DOHH2 (cell line): ENCODE measurements around the gene ZNF385C.

ENCODE experiments used
- H3F3A ChIP-seq: fragments of 200-600 bp; sonication (generic), shearing (Covaris generic); 2 replicates; pipeline ENCODE4 v1.6.0; 2016; ENCODE audit warnings: antibody characterized with exemption, mild to moderate bottlenecking; ENCODE audit not compliant: control insufficient read depth, insufficient read depth
- H3K27ac ChIP-seq: fragments of 200-600 bp; sonication (generic); 2 replicates; pipeline ENCODE4 v1.5.1; 2014; ENCODE audit warnings: low read depth, mild to moderate bottlenecking, low read length, moderate library complexity
- H3K27me3 ChIP-seq: fragments of 200-600 bp; sonication (generic); 2 replicates; pipeline ENCODE4 v1.6.1; 2014; ENCODE audit warnings: mild to moderate bottlenecking, low read length, mixed read lengths; ENCODE audit not compliant: control insufficient read depth
- H3K36me3 ChIP-seq: fragments of 200-600 bp; sonication (generic); 2 replicates; pipeline ENCODE4 v1.6.1; 2014; ENCODE audit warnings: mild to moderate bottlenecking, low read length, moderate library complexity, mixed read lengths; ENCODE audit not compliant: control insufficient read depth
- H3K4me1 ChIP-seq: fragments of 200-600 bp; sonication (generic); 2 replicates; pipeline ENCODE4 v1.6.1; 2014; ENCODE audit warnings: mild to moderate bottlenecking, low read length, mixed read lengths; ENCODE audit not compliant: control insufficient read depth
- H3K4me2 ChIP-seq: fragments of 200-600 bp; sonication (generic); 2 replicates; pipeline ENCODE4 v1.6.0; 2014; ENCODE audit warnings: mild to moderate bottlenecking, low read length, moderate library complexity
- H3K4me3 ChIP-seq: fragments of 200-600 bp; sonication (generic); 2 replicates; pipeline ENCODE4 v1.5.1; 2014; ENCODE audit warnings: mild to moderate bottlenecking, low read length, mixed read lengths
- H3K79me2 ChIP-seq: fragments of 200-600 bp; sonication (generic); 2 replicates; pipeline ENCODE4 v1.6.1; 2014; ENCODE audit warnings: mild to moderate bottlenecking, low read length, mixed read lengths; ENCODE audit not compliant: control insufficient read depth
- H3K9me2 ChIP-seq: fragments of 200-600 bp; sonication (generic); replicated peaks from 2 replicates; pipeline ENCODE4 v1.6.1; 2014; ENCODE audit warnings: mild to moderate bottlenecking, low read length, mixed read lengths; ENCODE audit not compliant: control insufficient read depth
- H3K9me3 ChIP-seq: fragments of 200-600 bp; sonication (generic); 2 replicates; pipeline ENCODE4 v1.6.1; 2014; ENCODE audit warnings: antibody characterized with exemption, low read length, mixed read lengths; ENCODE audit not compliant: control insufficient read depth, insufficient read depth
- H4K20me1 ChIP-seq: fragments of 200-600 bp; sonication (generic); 2 replicates; pipeline ENCODE4 v1.6.0; 2014; ENCODE audit warnings: low read depth, mild to moderate bottlenecking, antibody characterized with exemption, low read length, moderate library complexity; ENCODE audit not compliant: control insufficient read depth, insufficient read depth
- EZH2phosphoT487 ChIP-seq: fragments of 200-600 bp; sonication (generic); IDR thresholded peaks from 2 replicates; pipeline ENCODE4 v1.6.1; 2017; ENCODE audit warnings: borderline replicate concordance, mild to moderate bottlenecking, antibody characterized with exemption, low read length, moderate library complexity, mixed read lengths
- TF ChIP-seq, protein P1 (sequence below): fragments of 200-600 bp; sonication (generic); IDR thresholded peaks from one replicate; pipeline ENCODE4 v1.5.1; 2014; ENCODE audit warnings: antibody characterized with exemption, mild to moderate bottlenecking, low read depth, low read length; ENCODE audit not compliant: poor library complexity, severe bottlenecking

The ZNF385C gene

GRCh38 chr17:42127414-42127813 is 29.1 kb upstream of the ZNF385C start:
- H3K36me3 ChIP-seq, result peaks cover 75% of the 10 kb centered on the region
- no peaks in the 10 kb centered on the region for H3K9me3 ChIP-seq
- H3K4me1 ChIP-seq, result peaks cover 13% of the 10 kb centered on the region

DNA sequence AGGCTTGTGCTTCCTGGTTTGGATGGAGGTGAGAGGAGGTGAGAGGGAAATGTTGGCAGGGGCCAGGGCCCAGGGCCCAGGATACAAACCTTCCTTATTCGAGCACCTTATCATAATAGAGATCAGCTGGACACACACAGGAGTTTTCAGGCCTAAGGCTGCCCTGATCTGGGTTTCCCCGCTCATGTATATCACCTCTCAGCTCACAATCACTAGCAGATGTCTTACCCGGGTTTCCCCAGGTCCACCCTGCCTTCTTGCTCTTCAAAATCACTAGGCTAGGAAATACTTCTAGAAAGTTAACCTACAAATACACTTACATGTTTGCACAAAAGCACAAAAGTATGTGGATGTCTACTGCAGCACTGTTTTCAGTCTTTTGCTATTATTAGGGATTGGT is 28.6 kb upstream of the ZNF385C start:
- peaks cover 7% of the 10 kb centered on the region for H3K4me1 ChIP-seq
- no peak overlapping the region for H3K27ac ChIP-seq
- no peaks in the 10 kb centered on the region for H3K9me2 ChIP-seq
- H4K20me1 ChIP-seq, result peaks cover 6% of the 10 kb centered on the region
- no peak overlapping the region for H3K4me3 ChIP-seq
- peaks cover 13% of the 10 kb centered on the region for H3K79me2 ChIP-seq
- peaks cover 72% of the 10 kb centered on the region for H3K36me3 ChIP-seq
- H3F3A ChIP-seq, result peaks cover 2% of the 10 kb centered on the region; the same call in 1 of the 2 replicates
- TF ChIP-seq, protein P1, sequence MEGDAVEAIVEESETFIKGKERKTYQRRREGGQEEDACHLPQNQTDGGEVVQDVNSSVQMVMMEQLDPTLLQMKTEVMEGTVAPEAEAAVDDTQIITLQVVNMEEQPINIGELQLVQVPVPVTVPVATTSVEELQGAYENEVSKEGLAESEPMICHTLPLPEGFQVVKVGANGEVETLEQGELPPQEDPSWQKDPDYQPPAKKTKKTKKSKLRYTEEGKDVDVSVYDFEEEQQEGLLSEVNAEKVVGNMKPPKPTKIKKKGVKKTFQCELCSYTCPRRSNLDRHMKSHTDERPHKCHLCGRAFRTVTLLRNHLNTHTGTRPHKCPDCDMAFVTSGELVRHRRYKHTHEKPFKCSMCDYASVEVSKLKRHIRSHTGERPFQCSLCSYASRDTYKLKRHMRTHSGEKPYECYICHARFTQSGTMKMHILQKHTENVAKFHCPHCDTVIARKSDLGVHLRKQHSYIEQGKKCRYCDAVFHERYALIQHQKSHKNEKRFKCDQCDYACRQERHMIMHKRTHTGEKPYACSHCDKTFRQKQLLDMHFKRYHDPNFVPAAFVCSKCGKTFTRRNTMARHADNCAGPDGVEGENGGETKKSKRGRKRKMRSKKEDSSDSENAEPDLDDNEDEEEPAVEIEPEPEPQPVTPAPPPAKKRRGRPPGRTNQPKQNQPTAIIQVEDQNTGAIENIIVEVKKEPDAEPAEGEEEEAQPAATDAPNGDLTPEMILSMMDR, result no peak
- no peak for TF ChIP-seq EZH2phosphoT487
- H3K27me3 ChIP-seq, result no peaks in the 10 kb centered on the region
- H3K4me2 ChIP-seq, result no peak overlapping the region
- H3K9me3 ChIP-seq, result no peaks in the 10 kb centered on the region

More at GRCh38 chr17:42127414-42127813, 29.1 kb upstream of the ZNF385C start:
- Histone ChIP-seq H3K79me2 (peaks cover 19% of the 10 kb centered on the region), H4K20me1 (peaks cover 8% of the 10 kb centered on the region), H3K9me2 (no peaks in the 10 kb centered on the region), H3K4me3 (no peak overlapping the region), H3K27ac (no peak overlapping the region), H3K4me2 (no peak overlapping the region), H3F3A (peaks cover 2% of the 10 kb centered on the region; the same call in 1 of the 2 replicates), H3K27me3 (no peaks in the 10 kb centered on the region)
- TF ChIP-seq, protein P1, result no peak
- TF ChIP-seq EZH2phosphoT487, result no peak

- Histone ChIP-seq H3K4me1 (peaks cover 5% of the 10 kb centered on the region), H3K9me3 (no peaks in the 10 kb centered on the region), H3K9me2 (no peaks in the 10 kb centered on the region), H3K27me3 (no peaks in the 10 kb centered on the region), H3F3A (peaks cover 2% of the 10 kb centered on the region; the same call in 1 of the 2 replicates), H3K36me3 (peaks cover 59% of the 10 kb centered on the region), H4K20me1 (no peaks in the 10 kb centered on the region), H3K79me2 (peaks cover 1% of the 10 kb centered on the region), H3K4me3 (no peak overlapping the region), H3K4me2 (no peak overlapping the region), H3K27ac (no peak overlapping the region)
- TF ChIP-seq, protein P1, result no peak
- no peak for TF ChIP-seq EZH2phosphoT487
Observed at GRCh38 chr17:42125565-42125964, 27.3 kb upstream of the ZNF385C start.
